Muscle of leg (tissue), 11 donors: ENCODE results near the gene GMPPB. TPM values are rescaled to one million over a fixed set of nuclear protein-coding genes. Genes with fewer than 3 reads are reported as not detected.

Experiments used
- DNase-seq: peaks from one replicate; pipeline ENCODE4 v3.0.0; 2013
- H3K27ac ChIP-seq: one replicate; pipeline ENCODE4 v1.5.1; 2013; ENCODE audit warnings: mild to moderate bottlenecking, low read length, control low read depth
- H3K27me3 ChIP-seq: one replicate; pipeline ENCODE4 v1.6.1; 2013; ENCODE audit warnings: low read length; ENCODE audit not compliant: control insufficient read depth, insufficient read depth
- H3K36me3 ChIP-seq: one replicate; pipeline ENCODE4 v1.6.1; 2013; ENCODE audit warnings: low read length; ENCODE audit not compliant: control insufficient read depth, insufficient read depth
- H3K4me1 ChIP-seq: one replicate; pipeline ENCODE4 v1.6.1; 2013; ENCODE audit warnings: low read length; ENCODE audit not compliant: control insufficient read depth, insufficient read depth
- H3K4me3 ChIP-seq: one replicate; pipeline ENCODE4 v1.5.1; 2013; ENCODE audit warnings: low read length, control low read depth
- H3K9me3 ChIP-seq: replicated peaks from 2 replicates; pipeline ENCODE4 v1.6.1; 2013; ENCODE audit warnings: low read depth, low read length; ENCODE audit not compliant: control insufficient read depth
- WGBS: methylation state at CpG from one replicate; pipeline ENCODE4 v1.1.5; 2013; ENCODE audit warnings: missing lambda C conversion rate; ENCODE audit not compliant: insufficient coverage; 5-methylcytosine and 5-hydroxymethylcytosine counted together
- polyA plus RNA-seq, 8 donors: library from polyadenylated mRNA; unstranded; fragments of 120-200 nt; gene quantifications; one replicate each; pipeline versions ENCODE4 v1.2.1 to v1.2.3, GENCODE V29; 2013; ENCODE audit warnings: inconsistent platforms in 1 of 8, low replicate concordance in 1 of 8; ENCODE audit not compliant: insufficient read length in 8 of 8, insufficient read depth in 1 of 8
- total RNA-seq: library from RNA; stranded (reverse); fragments of 120-200 nt; gene quantifications from one replicate; pipeline ENCODE4 v1.2.4, GENCODE V29; 2013

The GMPPB gene
- total and polyA plus RNA-seq, 9 donors: 11.1 to 15.3 (median 12.4) TPM

DNA sequence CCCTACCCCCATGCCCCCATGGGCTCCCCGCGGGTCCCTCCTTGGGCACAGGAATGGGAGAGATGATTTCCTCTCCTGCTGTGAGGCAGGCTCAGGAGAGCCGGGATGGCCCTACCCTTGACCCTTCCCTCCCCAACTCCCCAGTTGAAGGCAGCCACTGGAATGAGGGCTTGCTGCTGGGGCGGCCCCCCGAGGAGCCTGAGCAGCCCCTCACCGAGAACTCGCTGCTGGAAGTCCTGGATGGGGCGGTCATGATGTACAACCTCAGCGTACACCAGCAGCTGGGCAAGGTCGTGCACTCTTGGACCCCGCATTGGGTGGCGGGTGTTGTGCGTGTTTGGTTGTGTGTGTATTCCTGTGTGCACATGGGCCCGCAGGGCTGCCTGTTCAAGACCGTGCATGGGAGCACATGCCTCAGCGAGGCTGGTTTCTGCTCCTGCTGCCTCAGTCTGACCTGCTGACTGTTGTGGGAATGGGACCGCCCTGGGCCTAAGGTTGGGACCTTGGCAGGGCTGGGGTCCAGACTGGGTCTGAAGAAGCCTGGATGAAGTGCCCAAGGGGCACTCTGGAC is 18.3 kb downstream of the GMPPB start:
- Histone ChIP-seq H3K36me3 (peaks cover 62% of the 10 kb centered on the region), H3K9me3 (no peaks in the 10 kb centered on the region), H3K27me3 (no peaks in the 10 kb centered on the region), H3K27ac (no peak overlapping the region), H3K4me3 (no peak overlapping the region), H3K4me1 (no peaks in the 10 kb centered on the region)
- 90% methylated on average over 14 of the region's 17 CpGs for WGBS
- no peak for DNase-seq

DNA sequence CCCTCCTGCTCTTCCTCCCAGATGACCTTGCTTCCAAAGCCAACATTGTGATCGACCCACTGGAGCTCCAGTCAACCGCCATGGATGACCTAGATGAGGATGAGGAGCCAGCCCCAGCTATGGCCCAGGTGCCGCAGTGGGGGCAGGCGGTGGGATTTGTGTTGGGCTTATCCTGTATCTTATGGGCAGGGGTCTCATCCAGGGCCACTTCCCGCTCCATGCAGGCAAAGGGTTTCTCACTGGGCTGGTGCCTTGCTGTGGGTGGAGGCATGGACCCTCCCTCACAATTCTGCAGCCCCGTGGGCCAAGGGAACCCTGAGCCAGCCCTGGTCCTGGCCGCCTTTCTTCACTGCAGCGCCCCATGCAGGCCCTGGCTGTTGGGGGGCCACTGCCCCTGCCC is 19.1 kb downstream of the GMPPB start:
- WGBS: 94% methylated on average over 7 of the region's 8 CpGs
- H3K27me3 ChIP-seq: no peaks in the 10 kb centered on the region
- no peaks in the 10 kb centered on the region for H3K9me3 ChIP-seq
- DNase-seq: no peak
- no peaks in the 10 kb centered on the region for H3K4me1 ChIP-seq
- peaks cover 71% of the 10 kb centered on the region for H3K36me3 ChIP-seq
- no peak overlapping the region for H3K4me3 ChIP-seq
- no peak overlapping the region for H3K27ac ChIP-seq

DNA sequence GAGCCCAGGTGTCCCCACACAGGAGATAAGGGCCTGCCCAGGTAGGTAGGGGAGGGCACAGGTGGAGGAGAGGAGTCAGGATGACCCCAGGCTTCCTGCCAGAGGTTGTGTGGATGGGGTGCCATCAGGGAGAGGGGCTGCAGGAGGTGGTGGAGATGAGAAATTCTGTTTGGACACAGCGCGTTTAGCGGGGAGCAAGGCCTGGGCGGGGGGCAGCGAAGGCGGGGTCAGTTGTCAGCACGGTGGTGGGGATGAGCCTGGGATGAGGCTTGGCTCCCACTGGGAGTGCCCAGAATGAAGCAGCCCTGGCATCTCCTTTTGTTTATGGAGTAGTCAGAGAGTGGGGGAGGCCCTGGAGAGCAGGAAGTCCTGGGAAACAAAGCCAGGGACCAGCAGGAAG is 19.8 kb downstream of the GMPPB start:
- Histone ChIP-seq H3K4me3 (no peak overlapping the region), H3K27ac (no peak overlapping the region), H3K9me3 (no peaks in the 10 kb centered on the region), H3K36me3 (peaks cover 74% of the 10 kb centered on the region), H3K27me3 (no peaks in the 10 kb centered on the region), H3K4me1 (no peaks in the 10 kb centered on the region)
- no peak for DNase-seq
- WGBS: 83% methylated on average over 4 of the region's 7 CpGs

DNA sequence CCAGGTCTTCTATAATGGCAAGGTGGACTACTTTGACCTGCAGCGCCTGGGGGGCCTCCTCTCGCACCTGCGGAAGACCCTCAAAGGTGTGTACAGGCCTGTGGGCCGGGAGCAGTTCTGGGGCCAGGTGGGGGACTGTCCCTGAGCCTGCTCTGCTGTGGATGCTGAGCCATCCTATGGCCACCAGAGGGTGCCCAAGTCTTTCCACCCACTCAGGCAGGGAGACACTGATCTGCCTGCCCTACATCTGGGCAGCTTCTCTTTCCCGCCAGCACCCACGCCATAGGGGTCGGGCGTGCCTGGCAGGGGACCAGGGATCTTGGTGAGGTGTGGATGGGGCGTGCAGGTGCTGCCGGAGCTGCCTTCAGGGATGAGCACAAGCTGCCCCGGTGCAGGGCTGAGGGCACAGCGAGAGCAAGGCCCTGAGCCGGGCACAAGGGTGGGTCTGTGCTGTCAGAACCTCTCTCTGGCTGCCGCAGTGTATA is 20.3 kb downstream of the GMPPB start:
- H3K4me3 ChIP-seq: no peak overlapping the region
- no peaks in the 10 kb centered on the region for H3K9me3 ChIP-seq
- no peaks in the 10 kb centered on the region for H3K4me1 ChIP-seq
- H3K36me3 ChIP-seq: peaks cover 78% of the 10 kb centered on the region
- no peak overlapping the region for H3K27ac ChIP-seq
- no peaks in the 10 kb centered on the region for H3K27me3 ChIP-seq
- 82% methylated on average over 10 of the region's 14 CpGs for WGBS
- DNase-seq: peak; percentile 63

DNA sequence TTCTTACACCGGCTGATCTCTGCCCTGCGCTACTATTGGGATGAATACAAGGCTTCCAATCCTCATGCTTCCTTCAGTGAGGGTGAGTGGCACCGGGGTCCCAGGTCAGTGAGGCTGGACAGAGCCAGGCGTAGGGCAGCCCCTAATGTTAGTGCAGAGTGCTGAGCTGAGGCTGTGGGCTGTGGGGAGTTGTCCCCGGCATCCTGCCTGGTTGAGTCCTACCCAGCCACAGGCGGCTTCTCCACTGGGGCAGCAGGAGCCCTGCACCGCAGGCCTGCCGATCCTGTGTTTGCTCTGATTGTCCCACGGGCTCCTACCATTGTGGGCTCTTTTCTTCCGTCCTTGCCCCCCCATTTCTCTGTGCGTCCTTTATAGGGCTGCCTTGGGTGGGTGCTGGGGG is 21.1 kb downstream of the GMPPB start:
- Histone ChIP-seq H3K27me3 (no peaks in the 10 kb centered on the region), H3K9me3 (no peaks in the 10 kb centered on the region), H3K4me3 (no peak overlapping the region), H3K4me1 (no peaks in the 10 kb centered on the region), H3K36me3 (peaks cover 86% of the 10 kb centered on the region), H3K27ac (no peak overlapping the region)
- WGBS: 94% methylated on average over 8 of the region's 11 CpGs
- DNase-seq: no peak

DNA sequence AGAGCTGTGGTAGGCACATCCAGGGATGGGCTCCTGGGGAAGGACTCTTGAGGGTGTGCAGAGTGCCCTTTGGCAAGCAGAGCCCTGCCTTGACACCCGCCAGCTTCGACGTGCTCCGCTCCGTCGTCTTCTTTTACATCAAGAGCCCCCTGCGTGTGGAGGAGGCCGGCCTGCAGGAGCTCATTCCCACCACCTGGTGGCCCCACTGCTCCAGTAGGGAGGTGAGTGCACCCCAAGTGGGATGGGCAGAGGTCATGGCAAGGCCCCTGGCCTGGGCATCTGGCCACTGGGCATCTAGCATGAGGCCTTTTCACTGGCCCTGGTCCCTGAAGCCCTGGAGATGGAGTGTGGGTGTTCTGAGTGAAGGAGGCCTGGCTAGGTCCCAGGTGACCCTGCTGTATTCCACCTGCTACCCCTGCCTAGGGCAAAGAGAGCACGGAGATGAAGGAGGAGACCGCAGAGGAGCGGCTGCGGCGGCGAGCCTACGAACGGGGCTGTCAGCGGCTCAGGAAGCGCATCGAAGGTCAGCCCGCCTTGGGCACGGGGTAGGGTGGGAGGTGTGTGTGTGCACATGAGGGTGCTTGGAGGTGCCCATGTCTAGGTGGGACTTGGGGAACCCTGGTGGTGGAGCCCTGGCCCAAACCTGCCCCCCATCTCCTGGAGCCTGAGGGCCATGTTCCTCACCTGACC is 22.2 kb downstream of the GMPPB start:
- Histone ChIP-seq H3K9me3 (no peaks in the 10 kb centered on the region), H3K36me3 (peaks cover 90% of the 10 kb centered on the region), H3K4me1 (no peaks in the 10 kb centered on the region), H3K27me3 (no peaks in the 10 kb centered on the region), H3K4me3 (no peak overlapping the region), H3K27ac (no peak overlapping the region)
- WGBS: 78% methylated on average over 19 of the region's 21 CpGs
- no peak for DNase-seq

DNA sequence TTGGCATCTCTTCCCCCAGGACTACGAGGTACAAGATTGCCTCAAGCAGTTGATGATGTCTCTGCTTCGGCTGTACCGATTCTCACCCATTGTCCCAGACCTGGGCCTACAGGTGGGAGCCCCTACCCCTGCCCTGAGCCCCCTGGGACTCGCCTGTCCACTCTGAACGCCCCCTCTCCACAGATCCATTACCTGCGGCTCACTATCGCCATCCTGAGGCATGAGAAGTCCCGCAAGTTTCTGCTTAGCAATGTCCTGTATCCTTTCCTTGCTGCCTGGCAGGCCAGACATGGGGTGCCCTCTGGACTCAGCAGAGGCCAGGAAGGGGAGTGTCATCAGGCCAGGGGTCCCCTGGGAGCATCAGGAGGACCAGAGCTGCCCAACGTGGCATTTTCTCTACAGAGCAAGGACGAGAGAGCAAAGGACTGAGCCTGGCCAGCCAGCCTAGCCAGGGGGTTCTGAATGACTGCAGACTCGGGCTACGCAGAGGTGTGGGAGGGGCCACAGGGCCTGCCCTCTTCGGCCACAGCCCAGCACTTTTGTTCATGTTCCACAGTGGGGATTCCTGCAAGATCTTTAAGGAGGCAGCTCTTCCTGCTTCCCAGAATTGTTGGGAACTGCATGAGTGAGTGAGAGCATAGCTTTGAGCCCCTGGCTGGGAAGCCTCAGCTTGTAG is 23.2 kb downstream of the GMPPB start:
- peaks cover 82% of the 10 kb centered on the region for H3K36me3 ChIP-seq
- H3K4me3 ChIP-seq: no peak overlapping the region
- no peaks in the 10 kb centered on the region for H3K4me1 ChIP-seq

DNA sequence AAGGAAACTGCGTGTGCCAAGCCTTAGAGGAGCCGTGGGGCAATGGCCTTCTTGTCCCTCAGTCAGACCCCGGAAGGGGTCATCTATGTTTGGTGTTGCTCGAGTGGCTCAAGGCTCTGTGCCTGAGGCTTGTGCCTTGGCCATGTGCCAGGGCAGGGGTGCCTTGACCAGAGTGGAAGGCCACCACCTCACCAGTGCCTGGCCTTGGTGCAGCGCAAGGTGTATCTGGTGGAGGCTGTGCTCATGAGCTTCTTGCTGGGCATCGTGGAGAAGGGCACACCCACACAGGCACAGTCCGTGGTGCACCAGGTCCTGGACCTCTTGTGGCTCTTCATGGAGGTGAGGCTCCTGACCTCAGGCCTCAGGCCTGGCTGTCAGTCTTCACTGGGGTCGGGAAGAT is 23.7 kb downstream of the GMPPB start:
- peaks cover 6% of the 10 kb centered on the region for H3K4me1 ChIP-seq
- WGBS: 87% methylated on average over 8 of the region's 8 CpGs
- DNase-seq: no peak

More for the DNA sequence above, 23.2 kb downstream of the GMPPB start:
- 68% methylated on average over 12 of the region's 13 CpGs for WGBS
- DNase-seq: no peak
- Histone ChIP-seq H3K27me3 (no peaks in the 10 kb centered on the region), H3K27ac (no peak overlapping the region), H3K9me3 (no peaks in the 10 kb centered on the region)

DNA sequence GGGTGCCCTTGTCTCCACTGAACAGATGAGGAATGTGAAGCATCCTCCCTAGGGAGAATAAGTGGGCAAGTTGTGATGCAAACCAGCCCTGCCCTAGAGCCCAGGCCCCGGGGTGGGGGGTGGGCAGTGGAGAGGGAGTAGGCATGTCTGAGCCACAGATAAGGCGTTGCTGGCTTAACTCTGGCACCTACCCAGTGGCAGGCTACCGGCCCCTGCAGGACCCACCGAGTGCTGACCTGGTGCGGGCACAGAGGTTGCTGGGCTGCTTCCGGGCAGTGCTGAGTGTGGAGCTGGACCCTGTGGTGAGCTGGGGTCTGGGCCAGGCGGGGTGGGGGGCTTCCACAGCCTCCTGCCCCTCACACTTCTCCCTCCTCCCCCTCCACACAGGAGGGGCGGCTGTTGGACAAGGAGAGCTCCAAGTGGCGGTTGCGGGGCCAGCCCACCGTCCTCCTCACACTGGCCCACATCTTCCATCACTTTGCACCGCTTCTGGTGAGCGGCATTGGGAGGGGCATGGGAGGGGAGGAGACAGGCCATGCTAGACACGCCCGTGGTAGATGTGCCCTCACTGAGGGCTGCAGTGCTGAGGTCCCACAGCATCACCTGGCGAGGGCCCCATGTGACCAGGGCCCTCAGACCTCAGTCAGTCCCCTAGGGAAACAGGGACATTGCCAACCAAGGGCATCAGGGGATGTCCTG is 24.3 kb downstream of the GMPPB start:
- Histone ChIP-seq H3K27me3 (no peaks in the 10 kb centered on the region), H3K4me1 (peaks cover 10% of the 10 kb centered on the region), H3K27ac (no peak overlapping the region), H3K4me3 (no peak overlapping the region), H3K36me3 (peaks cover 70% of the 10 kb centered on the region), H3K9me3 (no peaks in the 10 kb centered on the region)
- DNase-seq: no peak
- WGBS: 82% methylated on average over 9 of the region's 16 CpGs

More for the DNA sequence above, 23.7 kb downstream of the GMPPB start:
- no peaks in the 10 kb centered on the region for H3K9me3 ChIP-seq
- no peak overlapping the region for H3K4me3 ChIP-seq
- H3K36me3 ChIP-seq: peaks cover 76% of the 10 kb centered on the region
- no peaks in the 10 kb centered on the region for H3K27me3 ChIP-seq
- H3K27ac ChIP-seq: no peak overlapping the region
